Loucy (cell line): ENCODE measurements around the gene WDR37.

Experiments used
- CTCF ChIP-seq: fragments of 200-600 bp; sonication (generic); conservative IDR thresholded peaks from 2 replicates; pipeline ENCODE4 v1.5.1; 2014; ENCODE audit warnings: mild to moderate bottlenecking, antibody characterized with exemption, low read length
- EZH2phosphoT487 ChIP-seq: fragments of 200-600 bp; IDR thresholded peaks from 2 replicates; pipeline ENCODE4 v1.6.1; 2018; ENCODE audit warnings: antibody characterized with exemption, mild to moderate bottlenecking, moderate library complexity, borderline replicate concordance

DNA sequence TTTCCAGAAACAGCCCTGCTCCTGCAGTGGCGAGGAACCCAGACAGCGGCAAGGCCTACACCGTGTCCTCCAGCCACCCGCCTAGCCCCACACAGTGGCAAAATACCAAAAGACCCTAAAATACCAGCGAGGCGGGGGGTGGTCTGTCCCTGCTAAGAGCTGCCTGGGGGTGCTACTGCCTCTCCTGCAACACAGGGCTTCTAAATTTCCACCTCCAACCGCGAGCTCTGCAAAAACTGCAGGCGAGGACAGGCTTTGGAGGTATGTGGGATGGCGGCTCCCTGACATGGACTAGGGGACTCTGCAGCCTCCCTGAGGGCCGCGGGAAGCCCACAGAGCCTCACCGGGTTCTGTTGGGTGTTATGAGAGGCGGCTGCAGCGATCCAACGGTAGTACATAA, 122.3 kb downstream of the WDR37 start:
- TF ChIP-seq CTCF: no peak
- no peak for TF ChIP-seq EZH2phosphoT487
